ENCODE measurements around the gene SMIM44. TPM values are rescaled to one million over a fixed set of nuclear protein-coding genes. Genes with fewer than 3 reads are reported as not detected.

The SMIM44 gene
- total RNA-seq, 1 experiment from 2014 or later: not detected

DNA sequence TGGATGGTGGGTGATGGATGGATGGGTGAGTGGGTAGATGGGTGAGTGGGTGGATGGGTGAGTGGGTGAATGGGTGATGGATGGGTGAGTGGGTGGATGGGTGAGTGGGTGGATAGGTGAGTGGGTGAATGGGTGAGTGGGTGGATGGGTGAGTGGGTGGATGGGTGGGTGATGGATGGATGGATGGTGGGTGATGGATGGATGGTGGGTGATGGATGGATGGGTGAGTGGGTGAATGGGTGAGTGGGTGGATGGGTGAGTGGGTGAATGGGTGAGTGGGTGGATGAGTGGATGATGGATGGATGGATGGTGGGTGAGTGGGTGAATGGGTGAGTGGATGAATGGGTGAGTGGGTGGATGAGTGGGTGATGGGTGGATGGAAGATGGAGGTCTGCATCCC is 5.7 kb downstream of the SMIM44 start:
- DNase-seq (ENCODE audit: low read depth): no peak

DNA sequence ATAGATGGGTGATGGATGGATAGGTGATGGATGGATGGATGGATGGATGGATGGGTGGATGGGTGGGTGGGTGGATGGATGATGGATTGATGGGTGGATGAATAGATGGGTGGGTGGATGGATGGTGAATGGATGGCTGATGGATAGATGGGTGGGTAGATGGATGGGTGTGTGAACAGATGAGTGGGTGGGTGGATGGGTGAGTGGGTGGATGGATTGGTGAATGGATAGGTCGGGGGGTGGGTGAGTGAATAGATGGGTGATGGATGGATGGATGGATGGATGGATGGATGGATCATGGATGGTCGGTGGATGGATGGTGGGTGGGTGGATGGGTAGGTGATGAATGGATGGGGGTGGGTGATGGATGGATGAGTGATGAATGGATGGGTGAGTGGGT is 6.4 kb downstream of the SMIM44 start:
- DNase-seq (ENCODE audit: low read depth): no peak

DNA sequence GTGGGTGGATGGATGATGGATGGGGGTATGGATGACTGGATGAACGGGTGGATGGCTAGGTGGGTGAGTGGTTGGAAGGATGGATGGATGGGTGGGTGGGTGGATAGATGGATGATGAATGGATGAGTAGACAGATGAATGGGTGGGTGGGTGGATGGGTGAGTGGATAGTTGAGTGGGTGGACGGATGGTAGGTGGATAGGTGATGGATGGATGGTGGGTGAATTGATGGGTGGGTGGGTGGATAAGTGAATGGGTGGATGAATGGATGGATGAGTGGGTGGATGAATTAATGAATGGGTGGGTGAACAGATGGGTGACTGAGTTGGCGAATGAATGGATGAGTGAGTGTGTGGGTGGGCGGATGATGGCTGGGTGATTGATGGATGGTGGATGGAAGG is 7.8 kb downstream of the SMIM44 start:
- DNase-seq (ENCODE audit: low read depth): no peak

DNA sequence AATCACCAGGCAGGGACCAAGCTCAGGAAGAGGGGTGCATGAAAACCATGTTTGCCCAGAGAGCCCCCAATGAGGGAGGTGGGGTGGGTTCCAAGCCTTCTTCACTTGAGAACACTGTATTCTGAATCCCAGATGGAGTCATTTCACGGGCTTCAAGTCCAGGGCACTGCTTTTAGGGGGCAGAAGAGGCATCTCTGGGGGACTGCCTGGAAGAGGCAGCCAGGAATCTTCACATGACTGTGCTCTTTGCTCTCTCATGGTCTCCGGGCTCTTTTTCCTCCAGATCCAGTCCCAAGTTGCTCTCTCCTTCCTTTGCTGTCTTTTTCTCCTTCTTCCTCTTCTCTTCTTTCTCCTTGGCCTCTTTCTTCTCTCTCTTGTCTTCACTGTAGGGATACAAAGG is 8.6 kb downstream of the SMIM44 start:
- no peak for DNase-seq (ENCODE audit: low read depth)

GRCh38 chr19:3474010-3474409 is 9.2 kb downstream of the SMIM44 start:
- no peak for DNase-seq (ENCODE audit: low read depth)

- no peak for DNase-seq (ENCODE audit: low read depth)
Observed at GRCh38 chr19:3471954-3472655, 11.1 kb downstream of the SMIM44 start.

DNA sequence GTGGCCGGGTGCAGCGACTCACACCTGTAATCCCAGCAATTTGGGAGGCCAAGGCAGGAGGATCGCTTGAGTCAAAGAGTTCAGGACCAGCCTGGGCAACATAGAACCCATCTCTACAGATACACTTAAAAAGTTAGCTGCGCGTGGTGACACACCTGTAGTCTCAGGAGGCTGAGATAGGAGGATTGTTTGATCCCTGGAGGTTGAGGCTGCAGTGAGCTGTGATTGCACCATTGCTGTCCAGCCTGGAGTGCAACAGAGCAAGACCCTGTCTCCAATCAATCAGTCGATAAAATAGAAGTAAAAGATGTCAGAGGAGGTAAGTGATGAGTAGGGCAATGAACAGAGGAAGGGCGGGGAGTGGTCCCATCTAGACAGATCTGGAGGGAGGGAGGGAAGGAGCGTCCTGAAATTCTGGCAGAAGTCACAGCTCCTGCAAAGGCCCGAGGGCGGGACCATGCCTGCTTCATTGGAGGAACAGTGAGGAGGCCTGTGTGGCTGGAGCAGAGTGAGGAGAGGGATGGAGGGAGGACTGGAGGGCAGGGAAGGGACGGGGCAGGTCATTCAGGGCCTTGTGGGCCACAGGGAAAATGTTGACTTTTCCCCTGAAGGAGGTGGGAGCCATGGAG is 12.6 kb downstream of the SMIM44 start:
- DNase-seq (ENCODE audit: low read depth): no peak

- no peak for DNase-seq (ENCODE audit: low read depth)
Observed at GRCh38 chr19:3469638-3470499, 13.4 kb downstream of the SMIM44 start.

- no peak for DNase-seq (ENCODE audit: low read depth)
Observed at GRCh38 chr19:3468211-3468610, 15.0 kb downstream of the SMIM44 start.

DNA sequence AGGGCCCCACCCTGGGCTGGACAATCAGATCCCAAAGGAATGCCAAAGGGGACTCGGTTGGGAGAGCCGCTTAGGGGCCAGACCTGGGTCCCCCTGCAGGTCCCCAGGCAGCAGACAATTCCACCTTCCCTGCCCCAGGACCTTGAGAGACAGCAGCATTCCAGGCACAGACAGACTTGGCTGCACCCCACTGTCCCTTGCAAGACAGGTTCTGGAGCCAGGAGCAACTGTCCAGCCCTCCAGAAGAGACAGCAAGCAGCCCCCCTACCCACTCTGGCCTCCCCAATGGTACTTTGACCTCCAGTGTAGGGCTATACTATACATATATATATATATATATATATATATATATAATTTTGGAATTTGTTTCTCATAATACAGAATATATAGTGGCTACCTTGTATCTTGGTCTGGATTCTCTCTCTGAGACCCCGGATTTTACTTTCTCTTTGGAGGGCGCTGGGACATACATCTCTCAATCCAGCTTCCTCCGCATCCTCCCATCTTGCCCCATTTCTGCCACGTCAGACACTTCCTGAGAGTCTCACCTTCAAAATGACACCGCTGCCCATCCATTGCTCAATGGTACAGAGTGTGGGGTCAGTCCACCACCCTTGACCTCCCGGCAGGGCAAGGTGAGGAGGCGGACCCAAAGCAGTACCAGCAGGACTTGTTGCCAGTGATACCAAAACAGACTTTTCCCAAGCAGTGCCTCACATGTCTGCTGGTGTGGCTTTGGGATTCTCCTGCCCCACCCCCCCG is 15.6 kb downstream of the SMIM44 start:
- DNase-seq (ENCODE audit: low read depth): no peak

DNA sequence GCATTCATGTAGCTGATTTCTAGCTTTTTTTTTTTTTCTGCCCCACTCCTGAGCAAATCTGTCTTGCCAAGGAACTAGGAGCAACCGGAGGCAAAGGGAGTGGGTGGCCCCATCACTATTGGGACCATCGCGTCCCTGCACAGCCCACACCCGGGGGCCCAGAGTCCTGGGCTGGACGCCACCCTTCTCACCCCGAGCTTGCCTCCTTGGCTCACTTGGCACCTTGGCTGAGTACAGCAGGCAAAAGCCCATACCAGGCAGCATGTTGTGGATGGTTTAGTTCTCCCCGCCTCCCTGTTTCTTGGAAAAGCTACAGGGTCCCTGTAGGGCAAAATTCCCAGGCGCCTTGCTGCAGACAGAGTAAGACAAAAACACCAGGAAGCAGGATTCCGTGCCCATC is 16.6 kb downstream of the SMIM44 start:
- DNase-seq (ENCODE audit: low read depth): no peak

- no peak for DNase-seq (ENCODE audit: low read depth)
Observed at GRCh38 chr19:3465552-3465951, 17.7 kb downstream of the SMIM44 start.

DNA sequence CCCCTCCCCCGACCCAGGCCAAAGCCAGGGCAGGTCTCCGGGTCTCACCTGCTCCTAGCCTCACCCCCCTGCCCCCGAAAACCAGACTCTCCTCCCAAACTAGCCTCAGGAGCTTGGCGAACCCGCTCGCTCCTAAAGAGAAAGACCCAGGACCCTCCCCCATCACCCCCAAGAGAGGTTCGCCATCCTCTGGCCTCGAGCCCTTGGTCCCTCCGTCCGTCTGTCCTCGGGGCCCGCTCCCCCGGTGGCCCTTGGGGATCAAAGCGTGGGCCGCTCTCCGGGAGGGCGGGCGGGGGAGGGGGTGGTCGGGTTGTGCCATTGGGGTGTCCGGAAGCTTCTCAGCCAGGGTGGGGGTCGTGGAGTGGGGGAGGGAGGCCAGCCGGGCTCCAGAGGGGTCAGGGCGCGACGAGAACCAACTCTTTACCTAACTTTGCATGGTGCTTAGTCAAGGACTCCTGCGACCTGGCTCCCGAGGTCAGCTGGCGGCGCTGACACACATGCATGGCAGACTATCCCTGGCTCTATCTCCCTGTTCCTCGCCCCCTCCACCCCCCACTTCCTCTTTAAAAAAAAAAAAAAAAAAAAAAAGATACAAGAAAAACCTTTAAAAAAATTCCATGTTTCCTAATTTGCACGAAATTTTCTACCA is 18.5 kb downstream of the SMIM44 start:
- no peak for DNase-seq (ENCODE audit: low read depth)

GRCh38 chr19:3463714-3464586 is 19.3 kb downstream of the SMIM44 start:
- no peak for DNase-seq (ENCODE audit: low read depth)

- no peak for DNase-seq (ENCODE audit: low read depth)
Observed at GRCh38 chr19:3462991-3463713, 20.1 kb downstream of the SMIM44 start.

- no peak for DNase-seq (ENCODE audit: low read depth)
Observed at GRCh38 chr19:3459965-3460582, 23.2 kb downstream of the SMIM44 start.

DNA sequence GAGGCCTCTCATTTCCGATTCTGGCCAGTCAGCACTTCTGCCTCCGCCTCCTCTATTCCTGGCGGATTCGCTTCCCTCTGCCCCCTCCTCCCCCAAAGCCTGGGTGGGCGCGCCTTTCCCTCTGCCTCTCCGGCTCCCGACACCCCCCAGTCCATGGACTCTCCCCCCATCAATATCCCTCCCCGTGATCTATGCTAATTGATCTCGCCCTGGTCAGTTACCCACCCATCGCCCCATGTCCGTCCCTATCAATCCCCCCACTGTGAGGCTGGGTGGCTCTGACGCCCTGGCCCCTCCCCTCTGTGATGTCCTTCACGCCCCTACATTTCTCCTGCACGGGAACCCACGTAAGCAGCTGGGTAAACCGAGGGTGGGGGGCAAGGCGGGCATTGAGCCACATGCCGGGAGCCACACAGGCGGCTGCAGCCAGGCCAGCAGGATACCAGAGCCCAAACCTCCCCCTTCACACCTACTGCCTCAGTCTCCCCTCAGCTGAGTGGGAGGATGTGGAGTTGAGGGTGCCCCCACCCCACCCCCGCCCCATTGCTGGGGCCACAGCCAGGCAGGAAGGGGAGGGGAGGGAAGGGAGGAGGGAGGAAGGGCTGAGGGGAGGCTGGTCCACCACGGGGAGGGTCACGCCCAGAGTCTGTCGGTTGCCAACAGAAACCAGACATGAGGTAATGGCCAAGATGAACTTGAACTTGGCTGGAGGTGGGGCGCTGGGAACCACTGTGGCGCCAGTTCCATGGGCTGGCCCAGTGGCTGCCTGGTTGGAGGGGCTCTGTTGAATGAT is 24.0 kb downstream of the SMIM44 start:
- DNase-seq (ENCODE audit: low read depth): peak; percentile 48

All from RPMI7951 (cell line).